OCI-LY3 (cell line): ENCODE data around the gene MEF2C.

Experiments
- H2AFZ ChIP-seq: fragments of 200-600, 300-600 bp; shearing (Covaris generic); 2 replicates; pipeline ENCODE4 v1.6.0; 2014; ENCODE audit warnings: antibody characterized with exemption, low read depth, low read length
- H3K27ac ChIP-seq: fragments of 200-600, 300-600 bp; sonication (generic); 2 replicates; pipeline ENCODE4 v1.5.1; 2014; ENCODE audit warnings: mild to moderate bottlenecking, low read length, moderate library complexity, mixed read lengths
- H3K27me3 ChIP-seq: fragments of 200-600, 300-600 bp; sonication (generic); 2 replicates; pipeline ENCODE4 v1.6.1; 2014; ENCODE audit warnings: low read depth, low read length, mixed read lengths
- H3K36me3 ChIP-seq: fragments of 200-600, 300-600 bp; sonication (generic); replicated peaks from 2 replicates; pipeline ENCODE3; 2014; ENCODE audit warnings: low read depth, low read length, mixed read lengths
- H3K4me1 ChIP-seq: fragments of 300-600, 200-600 bp; sonication (generic); 2 replicates; pipeline ENCODE4 v1.6.1; 2014; ENCODE audit warnings: low read length, mixed read lengths
- H3K4me2 ChIP-seq: fragments of 200-600, 300-600 bp; sonication (generic); 2 replicates; pipeline ENCODE4 v1.6.1; 2014; ENCODE audit warnings: low read length, mixed read lengths
- H3K4me3 ChIP-seq: fragments of 300-600, 200-600 bp; sonication (generic); 2 replicates; pipeline ENCODE4 v1.5.1; 2014; ENCODE audit warnings: antibody characterized with exemption, mild to moderate bottlenecking, low read length, moderate library complexity
- H3K79me2 ChIP-seq: fragments of 300-600, 200-600 bp; shearing (Covaris generic); 2 replicates; pipeline ENCODE4 v1.6.1; 2014; ENCODE audit warnings: mild to moderate bottlenecking, low read length, mixed read lengths
- H3K9ac ChIP-seq: fragments of 300-600, 200-600 bp; shearing (Covaris generic); 2 replicates; pipeline ENCODE4 v1.6.0; 2014; ENCODE audit warnings: mild to moderate bottlenecking, low read length, moderate library complexity
- H3K9me3 ChIP-seq: fragments of 200-600, 300-600 bp; shearing (Covaris generic); 2 replicates; pipeline ENCODE4 v1.6.1; 2014; ENCODE audit warnings: low read length, mixed read lengths; ENCODE audit not compliant: insufficient read depth
- H4K20me1 ChIP-seq: fragments of 200-600, 300-600 bp; sonication (generic); 2 replicates; pipeline ENCODE4 v1.6.1; 2016; ENCODE audit warnings: low read length, mixed read lengths; ENCODE audit not compliant: insufficient read depth
- EZH2phosphoT487 ChIP-seq: fragments of 200-600 bp; shearing (Covaris generic); IDR thresholded peaks from 2 replicates; pipeline ENCODE4 v1.6.1; 2018; ENCODE audit warnings: antibody characterized with exemption, mixed run types, low read depth
- TF ChIP-seq, protein P1 (sequence below): fragments of 200-600, 300-600 bp; sonication (generic); IDR thresholded peaks from 2 replicates; pipeline ENCODE4 v1.5.1; 2014; ENCODE audit warnings: antibody characterized with exemption, low read length, low read depth

The MEF2C gene

DNA sequence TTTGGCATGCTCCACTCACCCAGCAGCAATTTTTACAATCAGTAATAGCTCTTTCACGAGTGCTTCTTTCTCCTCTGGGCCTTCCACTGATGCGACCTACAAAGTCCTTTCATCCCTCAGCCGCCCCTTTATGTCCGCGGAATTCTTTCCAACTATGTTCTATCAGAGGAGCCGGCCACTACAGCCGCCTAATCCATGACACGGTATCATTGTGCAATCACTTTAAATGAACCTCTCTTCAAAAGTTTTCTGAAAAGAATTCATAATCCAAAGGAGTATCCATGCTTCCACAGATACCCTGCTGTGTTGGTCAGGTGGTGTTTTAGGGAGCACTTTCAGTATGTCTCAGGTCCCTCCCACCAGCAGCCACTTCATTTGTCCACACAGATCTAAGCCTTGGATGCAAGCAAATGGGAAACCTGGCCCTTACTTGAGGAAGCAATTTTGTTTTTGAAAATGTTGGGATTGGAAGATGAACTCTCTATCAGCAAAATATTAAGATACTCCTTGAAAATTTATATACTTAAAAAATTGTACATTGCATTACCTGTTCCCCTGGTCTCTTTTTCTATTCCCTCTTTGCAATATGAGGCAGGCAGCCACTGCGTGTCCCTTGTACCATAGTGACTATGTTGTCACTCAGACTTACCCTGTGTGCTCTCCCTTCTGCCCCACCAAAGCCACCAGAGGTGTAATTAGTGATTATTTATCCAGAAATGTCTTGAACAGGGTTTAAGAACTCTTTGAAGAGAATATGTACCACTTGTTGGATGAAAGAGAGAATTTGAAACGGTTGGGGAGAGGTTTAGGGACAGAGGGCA is 12.9 kb upstream of the MEF2C start:
- H3K4me2 ChIP-seq: no peak overlapping the region
- TF ChIP-seq, protein P1, sequence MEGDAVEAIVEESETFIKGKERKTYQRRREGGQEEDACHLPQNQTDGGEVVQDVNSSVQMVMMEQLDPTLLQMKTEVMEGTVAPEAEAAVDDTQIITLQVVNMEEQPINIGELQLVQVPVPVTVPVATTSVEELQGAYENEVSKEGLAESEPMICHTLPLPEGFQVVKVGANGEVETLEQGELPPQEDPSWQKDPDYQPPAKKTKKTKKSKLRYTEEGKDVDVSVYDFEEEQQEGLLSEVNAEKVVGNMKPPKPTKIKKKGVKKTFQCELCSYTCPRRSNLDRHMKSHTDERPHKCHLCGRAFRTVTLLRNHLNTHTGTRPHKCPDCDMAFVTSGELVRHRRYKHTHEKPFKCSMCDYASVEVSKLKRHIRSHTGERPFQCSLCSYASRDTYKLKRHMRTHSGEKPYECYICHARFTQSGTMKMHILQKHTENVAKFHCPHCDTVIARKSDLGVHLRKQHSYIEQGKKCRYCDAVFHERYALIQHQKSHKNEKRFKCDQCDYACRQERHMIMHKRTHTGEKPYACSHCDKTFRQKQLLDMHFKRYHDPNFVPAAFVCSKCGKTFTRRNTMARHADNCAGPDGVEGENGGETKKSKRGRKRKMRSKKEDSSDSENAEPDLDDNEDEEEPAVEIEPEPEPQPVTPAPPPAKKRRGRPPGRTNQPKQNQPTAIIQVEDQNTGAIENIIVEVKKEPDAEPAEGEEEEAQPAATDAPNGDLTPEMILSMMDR: no peak
- no peaks in the 10 kb centered on the region for H3K9me3 ChIP-seq
- H3K27me3 ChIP-seq: no peaks in the 10 kb centered on the region
- no peak overlapping the region for H3K4me3 ChIP-seq
- no peaks in the 10 kb centered on the region for H4K20me1 ChIP-seq
- H3K9ac ChIP-seq: no peak overlapping the region
- H2AFZ ChIP-seq: no peak overlapping the region
- H3K4me1 ChIP-seq: peaks cover 14% of the 10 kb centered on the region
- H3K36me3 ChIP-seq: no peaks in the 10 kb centered on the region
- H3K27ac ChIP-seq: no peak overlapping the region
- no peaks in the 10 kb centered on the region for H3K79me2 ChIP-seq

DNA sequence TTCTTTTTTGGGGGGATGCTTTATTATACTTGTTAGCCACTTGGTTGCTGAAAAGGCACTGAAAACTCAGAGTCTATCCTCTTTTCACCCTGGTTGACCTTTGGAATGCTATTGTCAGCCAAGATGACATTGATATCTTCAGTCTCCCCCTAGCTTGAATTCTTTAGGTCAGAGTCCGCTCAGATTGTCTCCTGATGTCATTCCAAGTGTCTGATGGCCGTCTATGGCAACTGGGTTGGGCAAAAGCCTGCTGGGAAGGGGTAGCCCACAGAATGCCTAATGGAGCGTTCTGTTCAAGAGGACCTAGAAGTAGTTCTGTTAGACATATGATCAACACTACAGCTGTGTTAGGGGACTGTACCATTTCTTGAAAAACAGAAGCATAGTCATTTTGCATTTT is 9.7 kb upstream of the MEF2C start:
- Histone ChIP-seq H3K36me3 (no peaks in the 10 kb centered on the region), H3K4me1 (peaks cover 19% of the 10 kb centered on the region), H3K4me2 (no peak overlapping the region), H3K9me3 (no peaks in the 10 kb centered on the region), H3K79me2 (no peaks in the 10 kb centered on the region), H3K4me3 (no peak overlapping the region), H4K20me1 (no peaks in the 10 kb centered on the region), H2AFZ (no peak overlapping the region), H3K27me3 (no peaks in the 10 kb centered on the region), H3K9ac (no peak overlapping the region), H3K27ac (no peak overlapping the region)
- TF ChIP-seq EZH2phosphoT487: no peak
- TF ChIP-seq, protein P1: no peak

DNA sequence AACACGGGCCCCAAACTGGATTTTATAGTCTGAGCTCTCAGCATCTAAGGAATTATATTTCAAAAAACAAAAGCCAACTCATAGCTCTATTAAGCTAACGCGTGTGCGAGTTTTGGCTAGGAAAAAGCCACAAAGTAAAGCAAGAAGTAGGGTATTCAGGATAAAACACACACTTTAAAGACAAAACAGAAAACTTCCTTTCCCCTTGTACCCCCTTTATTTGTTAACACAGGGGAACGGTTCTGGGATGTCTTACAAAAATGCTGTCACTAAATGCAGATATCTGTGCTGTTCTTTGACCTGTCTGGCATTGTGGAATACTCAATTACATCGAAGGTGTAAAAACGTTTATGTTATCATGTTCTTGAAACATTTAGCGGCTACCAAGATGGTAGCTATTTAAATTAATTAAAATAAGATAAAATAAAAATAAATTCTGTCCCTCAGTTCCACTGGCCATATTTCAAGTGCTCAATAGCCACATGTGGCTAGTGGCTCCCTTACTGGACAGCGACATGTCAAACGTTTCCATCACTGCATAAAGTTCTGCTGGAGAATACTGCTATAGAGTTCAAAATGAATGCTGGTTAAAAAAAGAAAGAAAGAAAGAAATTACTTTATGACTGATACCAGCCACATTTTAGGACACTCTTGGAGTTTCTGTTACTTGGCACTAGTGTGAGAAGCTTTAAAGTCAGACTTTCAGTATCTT is 7.2 kb upstream of the MEF2C start:
- Histone ChIP-seq H3K4me3 (peak overlapping the region; percentile 91), H3K27ac (no peak overlapping the region), H4K20me1 (no peaks in the 10 kb centered on the region), H3K36me3 (no peaks in the 10 kb centered on the region), H3K9me3 (no peaks in the 10 kb centered on the region), H3K27me3 (no peaks in the 10 kb centered on the region), H3K4me1 (peaks cover 20% of the 10 kb centered on the region), H2AFZ (peak overlapping the region; percentile 56), H3K79me2 (no peaks in the 10 kb centered on the region), H3K4me2 (peak overlapping the region; percentile 83), H3K9ac (peak overlapping the region; percentile 81)
- TF ChIP-seq EZH2phosphoT487: no peak
- TF ChIP-seq, protein P1: no peak

DNA sequence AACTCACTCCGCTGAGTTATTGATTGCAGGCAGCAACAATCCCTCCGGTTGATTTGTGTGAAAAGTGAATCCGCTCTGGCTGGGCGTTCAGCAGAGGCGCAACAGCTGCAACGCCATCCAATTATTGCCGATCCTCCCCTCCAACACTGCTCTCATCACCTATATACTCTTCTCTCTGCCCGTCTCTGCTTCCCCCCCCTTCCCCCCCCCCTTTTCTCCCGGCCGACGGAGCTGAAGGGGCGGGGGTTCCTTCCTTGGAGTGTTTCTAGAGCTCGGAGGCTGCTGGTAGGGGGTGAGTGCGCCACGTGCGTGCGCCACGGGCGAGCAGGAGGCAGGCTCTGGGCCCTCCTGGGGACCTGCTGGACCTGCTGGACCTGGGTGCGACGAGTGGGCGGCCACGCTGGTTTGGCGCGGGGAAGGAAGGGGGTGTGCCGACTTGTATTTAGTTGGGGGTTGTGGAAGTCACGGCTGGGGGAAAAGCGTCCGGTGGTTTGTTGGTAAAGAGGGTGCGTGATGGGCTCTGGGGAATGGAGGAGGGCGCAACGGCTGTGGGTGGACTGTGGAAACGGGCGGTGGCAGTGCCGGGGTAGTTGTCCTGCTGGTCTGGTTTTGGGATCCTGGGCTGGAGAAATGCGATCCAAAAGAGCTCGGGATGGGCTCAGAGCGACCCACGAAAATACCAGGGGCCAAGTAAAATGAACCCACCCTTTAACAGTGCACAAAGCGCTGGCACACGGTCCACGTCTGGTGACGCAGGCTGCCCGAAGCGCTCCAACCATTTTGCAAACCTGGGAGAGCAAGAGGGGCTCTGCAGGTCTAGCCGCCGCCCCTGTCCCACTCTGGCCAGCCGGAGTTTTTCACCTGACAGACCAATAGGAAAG is 6.4 kb upstream of the MEF2C start:
- Histone ChIP-seq H2AFZ (peak overlapping the region; percentile 56), H3K27ac (peak overlapping the region; percentile 32), H4K20me1 (no peaks in the 10 kb centered on the region), H3K79me2 (0 out of 2 replicates have a peak, but pooled peaks cover under 1% of the 10 kb centered on the region), H3K9me3 (no peaks in the 10 kb centered on the region), H3K36me3 (no peaks in the 10 kb centered on the region), H3K9ac (peak overlapping the region; percentile 81), H3K4me3 (peak overlapping the region; percentile 91), H3K4me1 (peaks cover 26% of the 10 kb centered on the region), H3K4me2 (peak overlapping the region; percentile 83), H3K27me3 (0 out of 2 replicates have a peak, but pooled peaks cover 2% of the 10 kb centered on the region)
- no peak for TF ChIP-seq EZH2phosphoT487
- TF ChIP-seq, protein P1: no peak
